ENCODE measurements around the gene VCAM1. TPM values are rescaled to one million over a fixed set of nuclear protein-coding genes. Genes with fewer than 3 reads are reported as not detected.

VCAM1 gene
- total RNA-seq, 2 donors from 2014 or later: 6.4 to 7.0 TPM

GRCh38 chr1:100700586-100700985, 19.0 kb upstream of the VCAM1 start:
- Histone ChIP-seq H3K27me3 (no peaks in the 10 kb centered on the region), H3K4me1 (no peaks in the 10 kb centered on the region), H3K36me3 (no peaks in the 10 kb centered on the region), H3K27ac (no peak overlapping the region), H3K9me3 (peaks cover 0 to 12% of the 10 kb centered on the region in 2 donors), H3K4me3 (no peak overlapping the region)
- no peak for TF ChIP-seq CTCF (IDR thresholded peaks at IDR 0.05)
- DNase-seq (ENCODE audit: low spot score): no peak

GRCh38 chr1:100703052-100703451, 16.5 kb upstream of the VCAM1 start:
- H3K9me3 ChIP-seq: peaks cover 0 to under 1% of the 10 kb centered on the region in 2 donors
- H3K27me3 ChIP-seq: no peaks in the 10 kb centered on the region
- H3K36me3 ChIP-seq: no peaks in the 10 kb centered on the region
- no peak for TF ChIP-seq CTCF (IDR thresholded peaks at IDR 0.05)
- no peak overlapping the region for H3K4me3 ChIP-seq
- H3K27ac ChIP-seq: no peak overlapping the region
- no peak for DNase-seq (ENCODE audit: low spot score)
- peaks cover 0 to 10% of the 10 kb centered on the region in 2 donors for H3K4me1 ChIP-seq

- TF ChIP-seq CTCF (IDR thresholded peaks at IDR 0.05): no peak
- Histone ChIP-seq H3K4me3 (no peak overlapping the region), H3K27ac (no peak overlapping the region), H3K9me3 (no peaks in the 10 kb centered on the region), H3K4me1 (peaks cover 0 to 10% of the 10 kb centered on the region in 2 donors), H3K36me3 (no peaks in the 10 kb centered on the region), H3K27me3 (no peaks in the 10 kb centered on the region)
- no peak for DNase-seq (ENCODE audit: low spot score)
Measured at GRCh38 chr1:100703716-100704115, 15.8 kb upstream of the VCAM1 start.

GRCh38 chr1:100704473-100704872, 15.1 kb upstream of the VCAM1 start:
- no peaks in the 10 kb centered on the region for H3K9me3 ChIP-seq
- no peak overlapping the region for H3K27ac ChIP-seq
- H3K4me1 ChIP-seq: peaks cover 0 to 10% of the 10 kb centered on the region in 2 donors
- H3K4me3 ChIP-seq: no peak overlapping the region
- no peaks in the 10 kb centered on the region for H3K36me3 ChIP-seq
- DNase-seq (ENCODE audit: low spot score): no peak
- H3K27me3 ChIP-seq: no peaks in the 10 kb centered on the region
- TF ChIP-seq CTCF (IDR thresholded peaks at IDR 0.05): no peak

GRCh38 chr1:100706296-100706695, 13.2 kb upstream of the VCAM1 start:
- Histone ChIP-seq H3K9me3 (no peaks in the 10 kb centered on the region), H3K4me1 (peaks cover 0 to 10% of the 10 kb centered on the region in 2 donors)

More at GRCh38 chr1:100706296-100706695, 13.2 kb upstream of the VCAM1 start:
- Histone ChIP-seq H3K27ac (no peak overlapping the region), H3K4me3 (no peak overlapping the region), H3K36me3 (no peaks in the 10 kb centered on the region), H3K27me3 (no peaks in the 10 kb centered on the region)
- DNase-seq (ENCODE audit: low spot score): no peak
- TF ChIP-seq CTCF (IDR thresholded peaks at IDR 0.05): no peak

Data from right atrium auricular region (tissue), 2 donors.